Naive thymus-derived CD4-positive, alpha-beta T cell (primary cell): ENCODE data around the gene SH3RF3. TPM values are rescaled to one million over a fixed set of nuclear protein-coding genes. Genes with fewer than 3 reads are reported as not detected.

Experiments used
- ATAC-seq: fragments of 150-1000 bp; cut with Tn5 transposase; 2 replicates; pipeline ENCODE4 v1.10.0; 2021; ENCODE audit warnings: mild to moderate bottlenecking, moderate library complexity
- CTCF ChIA-PET: fragments of 350-600 bp; sonication (Branson Sonifier 250); formaldehyde crosslinking; loops from one replicate; lab custom pipeline; 2021; ENCODE audit warnings: antibody characterized with exemption; lab: Charles Lee
- POLR2A ChIA-PET: fragments of 350-600 bp; sonication (Branson Sonifier 250); formaldehyde crosslinking; loops from one replicate; lab custom pipeline; 2021; ENCODE audit warnings: antibody characterized with exemption, inconsistent platforms; lab: Charles Lee
- DNase-seq, 9 donors: peaks; one replicate each; pipeline versions ENCODE4 v3.0.0 to v3.0.0-alpha.2; 2020 to 2022; ENCODE audit warnings: mixed read lengths in 1 of 9
- H3K27ac ChIP-seq: one replicate; pipeline ENCODE4 v1.7.0; 2013; ENCODE audit warnings: mild to moderate bottlenecking, low read depth, low read length, moderate library complexity
- H3K27me3 ChIP-seq, 2 donors: one replicate each; pipeline ENCODE4 v1.7.0; 2013; ENCODE audit warnings: low read length in 2 of 2, mild to moderate bottlenecking in 2 of 2, moderate library complexity in 2 of 2; ENCODE audit not compliant: control insufficient read depth in 2 of 2, insufficient read depth in 2 of 2
- H3K36me3 ChIP-seq, 3 experiments: 1 replicate in 2 of 3; 2 replicates in 1 of 3; pipeline ENCODE4 v1.7.0; 2013; ENCODE audit warnings: low read length in 3 of 3, mild to moderate bottlenecking in 3 of 3, moderate library complexity in 1 of 3; ENCODE audit not compliant: insufficient read depth in 3 of 3, control insufficient read depth in 2 of 3
- H3K4me1 ChIP-seq, 2 donors: one replicate each; pipeline ENCODE4 v1.7.0; 2013; ENCODE audit warnings: low read length in 2 of 2, mild to moderate bottlenecking in 2 of 2, moderate library complexity in 1 of 2; ENCODE audit not compliant: control insufficient read depth in 2 of 2, insufficient read depth in 2 of 2
- H3K4me3 ChIP-seq: 2 replicates; pipeline ENCODE4 v1.7.0; 2013; ENCODE audit warnings: mild to moderate bottlenecking, low read length
- H3K9me3 ChIP-seq, 3 experiments: 1 replicate in 2 of 3; 2 replicates in 1 of 3; pipeline ENCODE4 v1.7.0; 2013; ENCODE audit warnings: low read length in 3 of 3; ENCODE audit not compliant: control insufficient read depth in 2 of 3
- H3K27ac Mint-ChIP-seq, 9 donors: one replicate each; pipeline ENCODE4 v1.8.0; 2020 to 2022; ENCODE audit warnings: mixed read lengths in 9 of 9, mild to moderate bottlenecking in 8 of 9, moderate library complexity in 5 of 9, inconsistent platforms in 2 of 9
- H3K27me3 Mint-ChIP-seq, 5 donors: one replicate each; pipeline ENCODE4 v1.8.0; 2021 to 2022; ENCODE audit warnings: mixed read lengths in 5 of 5, mild to moderate bottlenecking in 1 of 5
- H3K36me3 Mint-ChIP-seq, 5 donors: one replicate each; pipeline ENCODE4 v1.8.0; 2020 to 2022; ENCODE audit warnings: mixed read lengths in 5 of 5, mild to moderate bottlenecking in 3 of 5, inconsistent platforms in 1 of 5
- H3K4me1 Mint-ChIP-seq, 7 donors: one replicate each; pipeline ENCODE4 v1.8.0; 2020 to 2022; ENCODE audit warnings: mixed read lengths in 7 of 7, mild to moderate bottlenecking in 3 of 7, inconsistent platforms in 1 of 7
- H3K4me3 Mint-ChIP-seq, 10 donors: one replicate each; pipeline ENCODE4 v1.8.0; 2020 to 2022; ENCODE audit warnings: mild to moderate bottlenecking in 10 of 10, mixed read lengths in 10 of 10, moderate library complexity in 6 of 10, inconsistent platforms in 2 of 10
- H3K9me3 Mint-ChIP-seq, 11 donors: one replicate each; pipeline ENCODE4 v1.8.0; 2020 to 2022; ENCODE audit warnings: mixed read lengths in 11 of 11, mild to moderate bottlenecking in 4 of 11, inconsistent platforms in 1 of 11, moderate library complexity in 1 of 11
- intact Hi-C, 2 donors: fragments of 100-400 bp; cut with micrococcal nuclease; formaldehyde crosslinking; loops; one replicate each; pipeline ENCODE4 v1.15.1; 2023
- polyA plus RNA-seq, 2 donors: library from polyadenylated mRNA; unstranded; fragments of 300-500 nt; fragmentation: Illumina TruSeq; gene quantifications; one replicate each; pipeline ENCODE4 v1.2.3, GENCODE V29; 2021
- total RNA-seq, 6 experiments: library from RNA in 5 of 6; stranded (reverse) in 5 of 6; gene quantifications; 1 replicate in 5 of 6; 2 replicates in 1 of 6; pipeline ENCODE4 v1.2.3 and lab custom pipeline; 2021 to 2026

Gene SH3RF3
- total and polyA plus RNA-seq, 7 experiments from 2014 or later = 0.19 to 11.5 (median 4.8) TPM

- Mint-ChIP-seq H3K36me3 (peaks cover 0 to 3% (median 0%) of the 10 kb centered on the region in 5 donors), H3K4me1 (peaks cover 0 to 29% (median 12%) of the 10 kb centered on the region in 7 donors)
These were observed 158.8 kb downstream of the SH3RF3 start for GRCh38 chr2:109287838-109288237.

GRCh38 chr2:109288544-109289368, 159.8 kb downstream of the SH3RF3 start:
- Histone ChIP-seq H3K4me3 (no peak overlapping the region), H3K36me3 (no peaks in the 10 kb centered on the region), H3K9me3 (no peaks in the 10 kb centered on the region), H3K27ac (no peak overlapping the region), H3K27me3 (no peaks in the 10 kb centered on the region), H3K4me1 (no peaks in the 10 kb centered on the region)
- ATAC-seq (no peak), DNase-seq (no peak)
- Mint-ChIP-seq H3K4me3 (no peak overlapping the region), H3K27ac (no peak overlapping the region), H3K4me1 (peaks cover 0 to 23% (median 8%) of the 10 kb centered on the region in 7 donors), H3K27me3 (peaks cover 0 to 12% (median 0%) of the 10 kb centered on the region in 5 donors), H3K9me3 (peaks cover 0 to 2% (median 0%) of the 10 kb centered on the region in 11 donors), H3K36me3 (peaks cover 0 to 5% (median 0%) of the 10 kb centered on the region in 5 donors)
- POLR2A ChIA-PET = no interaction called here
- CTCF ChIA-PET = interaction anchor here (0.6 kb wide), 1 partner anchor 271 kb away, joined by 3 read pairs; no protein-coding TSS in a partner anchor
- intact Hi-C loops = no loop called here

More at GRCh38 chr2:109287838-109288237, 158.8 kb downstream of the SH3RF3 start:
- CTCF ChIA-PET = no interaction called here
- Histone ChIP-seq H3K27me3 (no peaks in the 10 kb centered on the region), H3K36me3 (no peaks in the 10 kb centered on the region), H3K9me3 (no peaks in the 10 kb centered on the region), H3K4me1 (no peaks in the 10 kb centered on the region), H3K27ac (no peak overlapping the region), H3K4me3 (no peak overlapping the region)
- Mint-ChIP-seq H3K27ac (peak overlapping the region in 1 of 9 donors; percentile 59), H3K4me3 (no peak overlapping the region), H3K27me3 (peaks cover 0 to 12% (median 0%) of the 10 kb centered on the region in 5 donors), H3K9me3 (no peaks in the 10 kb centered on the region)
- ATAC-seq (no peak), DNase-seq (no peak)
- intact Hi-C loops = no loop called here
- POLR2A ChIA-PET = no interaction called here

DNA sequence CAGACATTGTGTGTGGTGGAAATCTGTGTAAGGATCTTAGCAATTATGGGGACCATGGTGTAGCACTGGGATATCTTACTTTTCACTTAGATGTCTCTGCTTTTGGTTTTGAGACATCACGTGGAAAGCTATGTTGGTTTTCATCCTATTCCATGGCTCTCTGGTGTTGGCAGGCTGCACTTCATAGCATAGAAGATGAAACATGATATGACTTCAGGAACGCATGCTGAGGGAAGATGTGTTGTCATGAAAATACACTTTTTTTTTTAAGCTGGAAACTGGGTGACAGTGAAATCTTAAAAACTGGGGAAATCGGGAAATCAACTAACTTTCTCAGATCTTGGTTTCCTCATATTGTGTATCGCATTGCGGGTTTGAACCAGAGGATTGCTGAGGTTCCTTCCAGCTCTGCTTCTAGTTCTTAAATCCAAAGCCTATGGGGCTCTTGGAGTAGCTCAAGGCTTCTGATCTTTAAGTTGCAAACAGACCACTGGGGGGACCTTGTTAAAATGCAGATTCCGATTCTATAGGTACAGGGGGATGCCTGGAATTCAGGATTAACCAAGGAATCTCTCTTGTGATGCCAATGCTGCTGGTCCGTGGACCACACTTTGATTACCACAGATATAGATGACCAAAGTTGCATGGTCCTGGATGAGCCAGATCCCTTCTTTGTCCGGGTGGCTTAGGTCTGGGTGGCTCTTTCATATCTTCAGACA, 160.7 kb downstream of the SH3RF3 start:
- no peaks in the 10 kb centered on the region for H3K4me1 ChIP-seq
- intact Hi-C loops = no loop called here
- H3K27ac Mint-ChIP-seq = no peak overlapping the region
- H3K4me3 Mint-ChIP-seq = no peak overlapping the region
- H3K27me3 ChIP-seq = no peaks in the 10 kb centered on the region
- peaks cover 0 to 12% (median 0%) of the 10 kb centered on the region in 5 donors for H3K27me3 Mint-ChIP-seq
- CTCF ChIA-PET = no interaction called here
- H3K4me1 Mint-ChIP-seq = peaks cover 2 to 21% (median 16%) of the 10 kb centered on the region in 7 donors
- peaks cover 0 to 4% (median 0%) of the 10 kb centered on the region in 3 experiments for H3K9me3 ChIP-seq
- H3K9me3 Mint-ChIP-seq = peaks cover 0 to 6% (median 0%) of the 10 kb centered on the region in 11 donors
- H3K27ac ChIP-seq = no peak overlapping the region
- no peak for DNase-seq
- H3K4me3 ChIP-seq = no peak overlapping the region
- POLR2A ChIA-PET = no interaction called here
- H3K36me3 Mint-ChIP-seq = peaks cover 0 to 9% (median 2%) of the 10 kb centered on the region in 5 donors
- no peaks in the 10 kb centered on the region for H3K36me3 ChIP-seq
- ATAC-seq = no peak

DNA sequence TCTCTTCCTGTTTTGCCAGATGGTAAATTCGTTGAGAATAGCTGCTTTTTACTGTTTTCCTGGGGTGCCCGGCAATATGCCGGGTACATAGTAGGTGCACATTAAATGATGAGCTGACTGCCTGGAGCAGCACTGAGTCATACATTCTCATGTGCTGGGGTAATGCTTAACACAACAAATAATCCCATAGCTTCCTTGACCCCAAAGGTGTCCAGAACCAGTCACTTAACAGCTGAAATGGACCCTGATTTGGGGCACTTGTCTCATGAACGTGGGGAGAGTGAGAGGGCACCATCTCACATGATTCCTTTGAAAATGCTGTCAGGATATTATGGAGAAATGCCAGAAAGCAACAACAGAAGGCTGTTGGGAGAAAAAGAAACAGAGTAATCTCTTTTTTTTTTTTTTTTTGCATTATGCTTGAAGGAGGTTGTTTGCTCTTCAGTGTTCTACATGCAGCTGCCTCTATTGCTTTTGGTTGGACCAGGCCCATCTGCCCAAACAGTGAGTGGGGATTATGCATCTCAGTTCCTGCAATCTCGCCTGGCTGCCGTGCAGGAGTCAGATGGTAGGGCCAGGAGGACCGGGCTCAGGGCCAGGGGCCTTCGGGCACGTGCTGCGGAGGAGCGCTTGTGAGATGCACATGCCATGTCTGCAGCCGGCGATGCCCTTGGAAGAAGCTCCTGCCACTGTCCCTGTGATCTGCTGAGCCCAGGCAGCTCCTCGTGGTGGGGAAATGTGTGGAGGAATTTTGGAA, 162.1 kb downstream of the SH3RF3 start:
- Histone ChIP-seq H3K9me3 (peaks cover 0 to 4% (median 0%) of the 10 kb centered on the region in 3 experiments), H3K4me1 (no peaks in the 10 kb centered on the region), H3K27ac (no peak overlapping the region), H3K36me3 (no peaks in the 10 kb centered on the region), H3K4me3 (no peak overlapping the region), H3K27me3 (no peaks in the 10 kb centered on the region)
- H3K4me3 Mint-ChIP-seq = no peak overlapping the region
- H3K9me3 Mint-ChIP-seq = peaks cover 0 to 6% (median 0%) of the 10 kb centered on the region in 11 donors
- no peak for DNase-seq
- peaks cover 0 to 9% (median 3%) of the 10 kb centered on the region in 5 donors for H3K36me3 Mint-ChIP-seq
- no peak overlapping the region for H3K27ac Mint-ChIP-seq
- peaks cover 0 to 17% (median 14%) of the 10 kb centered on the region in 7 donors for H3K4me1 Mint-ChIP-seq
- intact Hi-C loops = no loop called here
- CTCF ChIA-PET = interaction anchor here (1.0 kb wide), 1 partner anchor 58 kb away, joined by 3 read pairs; no protein-coding TSS in a partner anchor
- ATAC-seq = no peak
- POLR2A ChIA-PET = no interaction called here
- H3K27me3 Mint-ChIP-seq = peaks cover 0 to 12% (median 0%) of the 10 kb centered on the region in 5 donors

DNA sequence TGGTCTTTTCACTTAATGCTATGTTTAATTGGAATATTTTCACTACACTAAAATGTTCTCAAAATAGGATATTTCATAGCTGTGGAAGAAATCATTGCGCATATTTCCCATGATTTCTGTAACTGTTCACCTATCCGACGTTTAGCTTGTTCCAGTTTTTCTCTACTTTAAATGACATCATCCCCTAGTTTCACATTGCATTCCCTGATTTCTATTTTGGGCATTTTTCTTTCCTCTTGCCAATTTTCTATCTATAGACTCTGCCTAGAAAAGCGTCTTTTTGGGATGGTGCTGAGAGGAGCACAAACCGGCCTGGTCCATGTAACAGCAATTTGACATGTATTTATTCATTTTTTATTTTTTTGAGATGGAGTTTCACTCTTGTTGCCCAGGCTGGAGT, 163.4 kb downstream of the SH3RF3 start:
- no peak overlapping the region for H3K4me3 Mint-ChIP-seq
- no peak for ATAC-seq
- CTCF ChIA-PET = interaction anchor here (0.7 kb wide), 1 partner anchor 173 kb away, joined by 3 read pairs; no protein-coding TSS in a partner anchor

GRCh38 chr2:109293663-109294062, 164.7 kb downstream of the SH3RF3 start:
- ATAC-seq (no peak), DNase-seq (no peak)
- Mint-ChIP-seq H3K4me3 (no peak overlapping the region), H3K27ac (peak overlapping the region in 1 of 9 donors; percentile 51), H3K4me1 (peaks cover 0 to 22% (median 7%) of the 10 kb centered on the region in 7 donors), H3K36me3 (peaks cover 0 to 9% (median 3%) of the 10 kb centered on the region in 5 donors), H3K27me3 (peaks cover 0 to 10% (median 0%) of the 10 kb centered on the region in 5 donors), H3K9me3 (peaks cover 0 to 8% (median 0%) of the 10 kb centered on the region in 11 donors)
- intact Hi-C loops = no loop called here
- Histone ChIP-seq H3K4me1 (no peaks in the 10 kb centered on the region), H3K9me3 (peaks cover 0 to 4% (median 0%) of the 10 kb centered on the region in 3 experiments), H3K4me3 (no peak overlapping the region), H3K27ac (no peak overlapping the region), H3K27me3 (no peaks in the 10 kb centered on the region), H3K36me3 (no peaks in the 10 kb centered on the region)
- ChIA-PET CTCF (no interaction called here), POLR2A (interaction anchor here (0.6 kb wide), 1 partner anchor 109 kb away, joined by 4 read pairs; no protein-coding TSS in a partner anchor)

More for the DNA sequence above, 163.4 kb downstream of the SH3RF3 start:
- no peaks in the 10 kb centered on the region for H3K4me1 ChIP-seq
- Mint-ChIP-seq H3K27me3 (peaks cover 0 to 12% (median 0%) of the 10 kb centered on the region in 5 donors), H3K4me1 (peaks cover 0 to 17% (median 12%) of the 10 kb centered on the region in 7 donors), H3K36me3 (peaks cover 0 to 9% (median 3%) of the 10 kb centered on the region in 5 donors), H3K9me3 (peaks cover 0 to 6% (median 0%) of the 10 kb centered on the region in 11 donors), H3K27ac (no peak overlapping the region)
- H3K27me3 ChIP-seq = no peaks in the 10 kb centered on the region
- H3K9me3 ChIP-seq = peaks cover 0 to 4% (median 0%) of the 10 kb centered on the region in 3 experiments
- no peak overlapping the region for H3K4me3 ChIP-seq
- POLR2A ChIA-PET = no interaction called here
- DNase-seq = no peak
- H3K36me3 ChIP-seq = no peaks in the 10 kb centered on the region
- intact Hi-C loops = no loop called here
- no peak overlapping the region for H3K27ac ChIP-seq
